Mammary epithelial cell (primary cell): ENCODE measurements around the gene EYS.

Experiments
- EZH2 ChIP-seq: IDR thresholded peaks from 2 replicates; pipeline ENCODE4 v1.6.1; 2012; ENCODE audit warnings: low read length, inconsistent platforms, borderline replicate concordance
- TF ChIP-seq, protein P1 (sequence below), 2 donors: IDR thresholded peaks in 1 of 2; conservative IDR thresholded peaks in 1 of 2; 2 replicates each; pipeline ENCODE4 v1.5.1; 2011 to 2012; ENCODE audit warnings: inconsistent platforms in 2 of 2, low read length in 2 of 2, mild to moderate bottlenecking in 2 of 2, control low read depth in 1 of 2, low read depth in 1 of 2; ENCODE audit not compliant: insufficient read depth in 1 of 2; ENCODE audit errors: extremely low read depth in 1 of 2

DNA sequence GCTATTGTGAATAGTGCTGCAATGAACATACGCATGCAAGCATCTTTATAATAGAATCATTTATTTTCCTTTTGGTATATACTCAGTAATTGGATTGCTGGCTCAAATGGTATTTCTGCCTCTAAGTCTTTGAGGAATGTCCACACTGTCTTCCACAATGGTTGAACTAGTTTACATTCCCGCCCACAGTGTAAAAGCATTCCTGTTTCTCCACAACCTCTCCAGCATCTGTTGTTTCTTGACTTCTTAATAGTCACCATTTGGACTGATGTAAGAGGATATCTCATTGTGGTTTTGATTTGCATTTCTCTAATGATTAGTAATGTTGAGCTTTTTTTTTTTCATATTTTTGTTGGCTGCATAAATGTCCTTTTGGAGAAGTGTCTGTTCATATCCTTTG is 1862.7 kb downstream of the EYS start:
- TF ChIP-seq, protein P1, sequence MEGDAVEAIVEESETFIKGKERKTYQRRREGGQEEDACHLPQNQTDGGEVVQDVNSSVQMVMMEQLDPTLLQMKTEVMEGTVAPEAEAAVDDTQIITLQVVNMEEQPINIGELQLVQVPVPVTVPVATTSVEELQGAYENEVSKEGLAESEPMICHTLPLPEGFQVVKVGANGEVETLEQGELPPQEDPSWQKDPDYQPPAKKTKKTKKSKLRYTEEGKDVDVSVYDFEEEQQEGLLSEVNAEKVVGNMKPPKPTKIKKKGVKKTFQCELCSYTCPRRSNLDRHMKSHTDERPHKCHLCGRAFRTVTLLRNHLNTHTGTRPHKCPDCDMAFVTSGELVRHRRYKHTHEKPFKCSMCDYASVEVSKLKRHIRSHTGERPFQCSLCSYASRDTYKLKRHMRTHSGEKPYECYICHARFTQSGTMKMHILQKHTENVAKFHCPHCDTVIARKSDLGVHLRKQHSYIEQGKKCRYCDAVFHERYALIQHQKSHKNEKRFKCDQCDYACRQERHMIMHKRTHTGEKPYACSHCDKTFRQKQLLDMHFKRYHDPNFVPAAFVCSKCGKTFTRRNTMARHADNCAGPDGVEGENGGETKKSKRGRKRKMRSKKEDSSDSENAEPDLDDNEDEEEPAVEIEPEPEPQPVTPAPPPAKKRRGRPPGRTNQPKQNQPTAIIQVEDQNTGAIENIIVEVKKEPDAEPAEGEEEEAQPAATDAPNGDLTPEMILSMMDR (conservative IDR thresholded peaks at IDR 0.05 in 1 of 2, IDR thresholded peaks at IDR 0.05 in 1 of 2; ENCODE audit: extremely low read depth in 1 of 2, insufficient read depth in 1 of 2, low read depth in 1 of 2, low read length in 2 of 2), result no peak
- no peak for TF ChIP-seq EZH2
